ENCODE measurements around the gene KCNT1. TPM values are rescaled to one million over a fixed set of nuclear protein-coding genes. Genes with fewer than 3 reads are reported as not detected.

The KCNT1 gene
- total RNA-seq, 1 donor from 2014 or later = not detected

DNA sequence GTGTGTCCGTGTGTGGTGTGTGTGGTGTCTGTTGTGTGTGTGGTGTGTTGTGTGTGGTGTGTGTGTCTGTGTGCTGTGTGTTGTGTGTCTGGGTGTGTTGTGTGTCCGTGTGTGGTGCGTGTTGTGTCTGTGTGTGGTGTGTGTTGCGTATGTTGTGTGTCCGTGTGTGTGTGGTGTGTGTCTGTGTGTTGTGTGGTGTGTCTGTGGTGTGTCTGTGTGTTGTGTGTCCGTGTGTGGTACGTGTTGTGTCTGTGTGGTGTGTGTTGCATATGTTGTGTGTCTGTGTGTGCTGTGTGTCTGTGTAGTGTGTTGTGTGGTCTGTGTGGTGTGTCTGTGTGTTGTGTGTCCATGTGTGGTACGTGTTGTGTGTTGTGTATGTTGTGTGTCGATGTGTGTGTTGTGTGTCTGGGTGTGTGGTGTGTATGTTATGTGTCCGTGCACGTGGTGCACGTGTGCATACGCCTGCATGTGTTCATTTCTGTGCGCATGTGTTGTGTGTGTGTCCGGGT is 72.3 kb downstream of the KCNT1 start:
- no peak for ATAC-seq (ENCODE audit: low read depth)
- TF ChIP-seq CTCF (IDR thresholded peaks at IDR 0.05) = no peak
- no peak overlapping the region for H3K4me3 Mint-ChIP-seq
- intact Hi-C loops (cut with micrococcal nuclease) = no loop called here
- no peaks in the 10 kb centered on the region for H3K27me3 Mint-ChIP-seq
- ChIA-PET CTCF (no interaction called here), POLR2A (no interaction called here)
- no peaks in the 10 kb centered on the region for H3K36me3 Mint-ChIP-seq (ENCODE audit: low read depth)
- no peaks in the 10 kb centered on the region for H3K9me3 Mint-ChIP-seq
- no peak overlapping the region for H3K27ac Mint-ChIP-seq
- no peaks in the 10 kb centered on the region for H3K4me1 Mint-ChIP-seq
- DNase-seq = no peak

- DNase-seq (no peak), ATAC-seq (ENCODE audit: low read depth) (no peak)
- Mint-ChIP-seq H3K9me3 (no peaks in the 10 kb centered on the region), H3K4me1 (no peaks in the 10 kb centered on the region), H3K36me3 (ENCODE audit: low read depth) (no peaks in the 10 kb centered on the region), H3K4me3 (no peak overlapping the region), H3K27ac (no peak overlapping the region), H3K27me3 (no peaks in the 10 kb centered on the region)
- CTCF ChIA-PET = no interaction called here
- TF ChIP-seq CTCF (IDR thresholded peaks at IDR 0.05) = no peak
- POLR2A ChIA-PET = no interaction called here
- intact Hi-C loops (cut with micrococcal nuclease) = no loop called here
These were observed 73.0 kb downstream of the KCNT1 start for GRCh38 chr9:135774794-135775525.

- ChIA-PET CTCF (no interaction called here), POLR2A (no interaction called here)
- Mint-ChIP-seq H3K27me3 (no peaks in the 10 kb centered on the region), H3K4me3 (no peak overlapping the region), H3K27ac (no peak overlapping the region), H3K4me1 (no peaks in the 10 kb centered on the region), H3K36me3 (ENCODE audit: low read depth) (no peaks in the 10 kb centered on the region), H3K9me3 (no peaks in the 10 kb centered on the region)
- ATAC-seq (ENCODE audit: low read depth) (no peak), DNase-seq (no peak)
- intact Hi-C loops (cut with micrococcal nuclease) = no loop called here
- no peak for TF ChIP-seq CTCF (IDR thresholded peaks at IDR 0.05)
These were observed 73.9 kb downstream of the KCNT1 start for GRCh38 chr9:135775911-135776310.

DNA sequence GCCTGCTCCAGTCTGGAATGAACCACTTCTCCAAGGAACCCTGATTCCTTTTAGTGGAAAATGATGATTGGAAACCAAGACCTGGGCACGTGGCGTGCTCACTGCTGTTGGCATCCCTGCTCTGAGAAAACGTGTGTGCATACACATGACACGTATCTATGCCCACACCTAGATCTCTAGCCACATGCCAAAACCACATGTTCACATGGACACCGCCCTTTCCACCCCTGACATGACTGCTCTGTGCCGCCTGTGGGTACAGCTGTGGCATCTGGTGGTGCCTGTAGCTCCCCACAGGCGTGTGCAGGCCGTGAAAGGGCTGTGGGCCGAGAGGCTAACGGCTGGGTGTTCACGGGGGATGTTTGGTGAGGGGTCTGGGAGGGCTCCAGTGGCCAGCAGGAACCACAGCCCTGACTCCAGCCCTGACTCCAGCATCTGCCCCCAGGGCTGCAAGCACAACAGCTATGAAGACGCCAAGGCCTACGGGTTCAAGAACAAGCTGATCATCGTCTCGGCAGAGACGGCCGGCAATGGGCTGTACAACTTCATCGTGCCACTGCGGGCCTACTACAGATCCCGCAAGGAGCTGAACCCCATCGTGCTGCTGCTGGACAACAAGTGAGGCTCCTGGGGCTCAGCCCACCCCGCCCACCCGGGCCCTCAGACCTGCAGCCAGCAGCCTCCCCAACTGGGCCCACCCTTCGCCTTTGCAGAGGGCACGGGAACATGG is 75.1 kb downstream of the KCNT1 start:
- H3K4me3 Mint-ChIP-seq = no peak overlapping the region
- ATAC-seq (ENCODE audit: low read depth) (no peak), DNase-seq (no peak)
- H3K36me3 Mint-ChIP-seq (ENCODE audit: low read depth) = no peaks in the 10 kb centered on the region
- ChIA-PET POLR2A (no interaction called here), CTCF (no interaction called here)
- no peaks in the 10 kb centered on the region for H3K27me3 Mint-ChIP-seq
- H3K4me1 Mint-ChIP-seq = no peaks in the 10 kb centered on the region
- H3K9me3 Mint-ChIP-seq = no peaks in the 10 kb centered on the region
- TF ChIP-seq CTCF (IDR thresholded peaks at IDR 0.05) = no peak
- no peak overlapping the region for H3K27ac Mint-ChIP-seq
- intact Hi-C loops (cut with micrococcal nuclease) = no loop called here

GRCh38 chr9:135777623-135778177 is 75.7 kb downstream of the KCNT1 start:
- ChIA-PET POLR2A (no interaction called here), CTCF (no interaction called here)
- Mint-ChIP-seq H3K27me3 (no peaks in the 10 kb centered on the region), H3K4me1 (no peaks in the 10 kb centered on the region), H3K36me3 (ENCODE audit: low read depth) (no peaks in the 10 kb centered on the region), H3K27ac (no peak overlapping the region), H3K4me3 (no peak overlapping the region), H3K9me3 (no peaks in the 10 kb centered on the region)
- no peak for TF ChIP-seq CTCF (IDR thresholded peaks at IDR 0.05)
- ATAC-seq (ENCODE audit: low read depth) (no peak), DNase-seq (no peak)
- intact Hi-C loops (cut with micrococcal nuclease) = no loop called here

Measured in activated B cell treated with CpG ODN at 0.5 μM for 24 hours (primary cell).